Activated T-cell treated with anti-CD3 and anti-CD28 coated beads, Interleukin-2, amount 50 U/mL, for 24 hours (primary cell): Measurements from ENCODE around the gene MADCAM1.
A peak's percentile ranks its signal among the peaks of the same experiment; 100 is the strongest.
"Not testable (repeated sequence)": the region's sequence is repeated elsewhere in the genome, so short reads cannot be mapped to it uniquely, and the experiment has no call there.

Experiments
- DNase-seq: peaks from one replicate; pipeline ENCODE4 v3.0.0-alpha.2; 2020
- H3K27ac Mint-ChIP-seq: 2 replicates; pipeline ENCODE4 v1.8.0; 2020; ENCODE audit warnings: mild to moderate bottlenecking, mixed read lengths
- H3K27me3 Mint-ChIP-seq: 2 replicates; pipeline ENCODE4 v1.8.0; 2020; ENCODE audit warnings: mixed read lengths
- H3K36me3 Mint-ChIP-seq: 2 replicates; pipeline ENCODE4 v1.8.0; 2020; ENCODE audit warnings: low read depth, mixed read lengths
- H3K4me1 Mint-ChIP-seq: 2 replicates; pipeline ENCODE4 v1.8.0; 2020; ENCODE audit warnings: low read depth, mixed read lengths
- H3K4me3 Mint-ChIP-seq: 2 replicates; pipeline ENCODE4 v1.8.0; 2020; ENCODE audit warnings: mild to moderate bottlenecking, moderate library complexity, mixed read lengths
- H3K9me3 Mint-ChIP-seq: 2 replicates; pipeline ENCODE4 v1.8.0; 2020; ENCODE audit warnings: mixed read lengths

MADCAM1 gene

GRCh38 chr19:478236-478903 lies 17.9 kb upstream of the MADCAM1 start:
- no peak overlapping the region for H3K27ac Mint-ChIP-seq
- peaks cover 5% of the 10 kb centered on the region for H3K4me1 Mint-ChIP-seq
- H3K27me3 Mint-ChIP-seq, result no peaks in the 10 kb centered on the region
- H3K9me3 Mint-ChIP-seq, result peaks cover 14% of the 10 kb centered on the region
- H3K36me3 Mint-ChIP-seq, result no peaks in the 10 kb centered on the region
- H3K4me3 Mint-ChIP-seq, result no peak overlapping the region
- DNase-seq, result no peak

GRCh38 chr19:478976-479375 lies 17.3 kb upstream of the MADCAM1 start:
- H3K27me3 Mint-ChIP-seq, result peaks cover 2% of the 10 kb centered on the region
- no peak overlapping the region for H3K27ac Mint-ChIP-seq

GRCh38 chr19:480016-480855 lies 16.1 kb upstream of the MADCAM1 start:
- Mint-ChIP-seq H3K36me3 (no peaks in the 10 kb centered on the region), H3K4me1 (peaks cover 5% of the 10 kb centered on the region), H3K4me3 (peak overlapping the region; percentile 3), H3K27ac (peak overlapping the region; percentile 86), H3K27me3 (peaks cover 12% of the 10 kb centered on the region), H3K9me3 (peaks cover 14% of the 10 kb centered on the region)
- peak; percentile 62 for DNase-seq

More at GRCh38 chr19:478976-479375, 17.3 kb upstream of the MADCAM1 start:
- DNase-seq, result no peak
- peaks cover 14% of the 10 kb centered on the region for H3K9me3 Mint-ChIP-seq
- H3K4me3 Mint-ChIP-seq, result no peak overlapping the region
- H3K36me3 Mint-ChIP-seq, result no peaks in the 10 kb centered on the region
- H3K4me1 Mint-ChIP-seq, result peaks cover 5% of the 10 kb centered on the region

- peak overlapping the region; percentile 86 for H3K27ac Mint-ChIP-seq
- peaks cover 14% of the 10 kb centered on the region for H3K9me3 Mint-ChIP-seq
- H3K27me3 Mint-ChIP-seq, result peaks cover 21% of the 10 kb centered on the region
- not testable (repeated sequence) for H3K4me1 Mint-ChIP-seq, H3K36me3 Mint-ChIP-seq, H3K4me3 Mint-ChIP-seq, DNase-seq
Observed at GRCh38 chr19:481100-481499, 15.2 kb upstream of the MADCAM1 start.

GRCh38 chr19:482186-483041 lies 13.9 kb upstream of the MADCAM1 start:
- no peak overlapping the region for H3K4me3 Mint-ChIP-seq
- H3K27ac Mint-ChIP-seq, result no peak overlapping the region
- H3K9me3 Mint-ChIP-seq, result peaks cover 14% of the 10 kb centered on the region
- peaks cover 26% of the 10 kb centered on the region for H3K27me3 Mint-ChIP-seq
- H3K36me3 Mint-ChIP-seq, result no peaks in the 10 kb centered on the region
- no peak for DNase-seq
- H3K4me1 Mint-ChIP-seq, result peaks cover 5% of the 10 kb centered on the region

GRCh38 chr19:483332-484072 lies 12.8 kb upstream of the MADCAM1 start:
- H3K36me3 Mint-ChIP-seq, result no peaks in the 10 kb centered on the region
- peaks cover 8% of the 10 kb centered on the region for H3K4me1 Mint-ChIP-seq
- H3K27ac Mint-ChIP-seq, result no peak overlapping the region
- no peak for DNase-seq
- H3K4me3 Mint-ChIP-seq, result no peak overlapping the region
- peaks cover 26% of the 10 kb centered on the region for H3K27me3 Mint-ChIP-seq
- H3K9me3 Mint-ChIP-seq, result peaks cover 14% of the 10 kb centered on the region

GRCh38 chr19:484494-484893 lies 11.8 kb upstream of the MADCAM1 start:
- H3K4me3 Mint-ChIP-seq, result no peak overlapping the region
- H3K36me3 Mint-ChIP-seq, result no peaks in the 10 kb centered on the region
- peaks cover 26% of the 10 kb centered on the region for H3K27me3 Mint-ChIP-seq
- no peak for DNase-seq
- no peak overlapping the region for H3K27ac Mint-ChIP-seq
- peaks cover 14% of the 10 kb centered on the region for H3K9me3 Mint-ChIP-seq
- H3K4me1 Mint-ChIP-seq, result peaks cover 9% of the 10 kb centered on the region

GRCh38 chr19:485077-485476 lies 11.2 kb upstream of the MADCAM1 start:
- Mint-ChIP-seq H3K9me3 (peaks cover 10% of the 10 kb centered on the region), H3K4me1 (peaks cover 8% of the 10 kb centered on the region)

GRCh38 chr19:485583-486236 lies 10.6 kb upstream of the MADCAM1 start:
- H3K36me3 Mint-ChIP-seq, result no peaks in the 10 kb centered on the region
- peaks cover 26% of the 10 kb centered on the region for H3K27me3 Mint-ChIP-seq
- DNase-seq, result no peak

More at GRCh38 chr19:485077-485476, 11.2 kb upstream of the MADCAM1 start:
- Mint-ChIP-seq H3K4me3 (no peak overlapping the region), H3K36me3 (no peaks in the 10 kb centered on the region), H3K27ac (no peak overlapping the region), H3K27me3 (peaks cover 26% of the 10 kb centered on the region)
- DNase-seq, result no peak

GRCh38 chr19:488505-489417 lies 7.5 kb upstream of the MADCAM1 start:
- Mint-ChIP-seq H3K27ac (peak overlapping the region; percentile 90), H3K36me3 (no peaks in the 10 kb centered on the region), H3K27me3 (peaks cover 25% of the 10 kb centered on the region), H3K9me3 (no peaks in the 10 kb centered on the region), H3K4me1 (peaks cover 7% of the 10 kb centered on the region), H3K4me3 (peak overlapping the region; percentile 81)
- DNase-seq, result peak; percentile 95

More at GRCh38 chr19:485583-486236, 10.6 kb upstream of the MADCAM1 start:
- peaks cover 4% of the 10 kb centered on the region for H3K9me3 Mint-ChIP-seq
- H3K27ac Mint-ChIP-seq, result peak overlapping the region; percentile 15
- peaks cover 6% of the 10 kb centered on the region for H3K4me1 Mint-ChIP-seq
- H3K4me3 Mint-ChIP-seq, result no peak overlapping the region

- Mint-ChIP-seq H3K9me3 (no peaks in the 10 kb centered on the region), H3K4me3 (peak overlapping the region; percentile 74), H3K36me3 (no peaks in the 10 kb centered on the region), H3K4me1 (peaks cover 7% of the 10 kb centered on the region), H3K27ac (peak overlapping the region; percentile 71), H3K27me3 (peaks cover 20% of the 10 kb centered on the region)
- DNase-seq, result no peak
Observed at GRCh38 chr19:489418-490196, 6.7 kb upstream of the MADCAM1 start.

GRCh38 chr19:491146-491741 lies 5.0 kb upstream of the MADCAM1 start:
- peaks cover 7% of the 10 kb centered on the region for H3K4me1 Mint-ChIP-seq
- H3K4me3 Mint-ChIP-seq, result no peak overlapping the region
- no peak for DNase-seq
- H3K27ac Mint-ChIP-seq, result no peak overlapping the region
- H3K9me3 Mint-ChIP-seq, result no peaks in the 10 kb centered on the region
- peaks cover 15% of the 10 kb centered on the region for H3K27me3 Mint-ChIP-seq
- H3K36me3 Mint-ChIP-seq, result no peaks in the 10 kb centered on the region
